ENCODE measurements around the gene TENM4.

DNA sequence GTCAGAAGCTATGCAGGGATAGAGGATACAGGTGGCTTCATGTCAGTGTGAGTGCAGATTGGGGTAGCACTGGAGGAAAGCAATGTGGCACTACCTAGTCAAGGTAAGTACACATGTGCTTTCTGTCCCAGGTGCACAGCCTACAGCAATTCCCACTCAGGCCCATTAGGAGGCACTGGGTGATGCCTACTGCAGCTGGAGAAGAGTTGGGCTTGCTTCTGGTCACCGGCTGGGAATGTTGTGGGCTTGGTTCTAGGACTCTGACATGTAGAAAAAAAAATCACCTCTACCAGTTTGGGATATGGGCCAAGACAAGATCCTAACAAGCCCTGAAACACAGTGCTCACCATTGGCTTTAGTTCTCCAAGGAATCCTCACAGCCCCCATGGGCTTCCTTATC is 69.7 kb downstream of the TENM4 start:
- TF ChIP-seq CHD4 (IDR thresholded peaks at IDR 0.05; ENCODE audit: borderline replicate concordance) (no peak), POLR2A (IDR thresholded peaks at IDR 0.05; ENCODE audit: low read length) (no peak), RCOR1 (IDR thresholded peaks at IDR 0.05; ENCODE audit: low read depth, low read length) (no peak)
- TF ChIP-seq, protein P1, sequence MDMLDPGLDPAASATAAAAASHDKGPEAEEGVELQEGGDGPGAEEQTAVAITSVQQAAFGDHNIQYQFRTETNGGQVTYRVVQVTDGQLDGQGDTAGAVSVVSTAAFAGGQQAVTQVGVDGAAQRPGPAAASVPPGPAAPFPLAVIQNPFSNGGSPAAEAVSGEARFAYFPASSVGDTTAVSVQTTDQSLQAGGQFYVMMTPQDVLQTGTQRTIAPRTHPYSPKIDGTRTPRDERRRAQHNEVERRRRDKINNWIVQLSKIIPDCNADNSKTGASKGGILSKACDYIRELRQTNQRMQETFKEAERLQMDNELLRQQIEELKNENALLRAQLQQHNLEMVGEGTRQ (IDR thresholded peaks at IDR 0.05): no peak
- TF ChIP-seq, protein P2, sequence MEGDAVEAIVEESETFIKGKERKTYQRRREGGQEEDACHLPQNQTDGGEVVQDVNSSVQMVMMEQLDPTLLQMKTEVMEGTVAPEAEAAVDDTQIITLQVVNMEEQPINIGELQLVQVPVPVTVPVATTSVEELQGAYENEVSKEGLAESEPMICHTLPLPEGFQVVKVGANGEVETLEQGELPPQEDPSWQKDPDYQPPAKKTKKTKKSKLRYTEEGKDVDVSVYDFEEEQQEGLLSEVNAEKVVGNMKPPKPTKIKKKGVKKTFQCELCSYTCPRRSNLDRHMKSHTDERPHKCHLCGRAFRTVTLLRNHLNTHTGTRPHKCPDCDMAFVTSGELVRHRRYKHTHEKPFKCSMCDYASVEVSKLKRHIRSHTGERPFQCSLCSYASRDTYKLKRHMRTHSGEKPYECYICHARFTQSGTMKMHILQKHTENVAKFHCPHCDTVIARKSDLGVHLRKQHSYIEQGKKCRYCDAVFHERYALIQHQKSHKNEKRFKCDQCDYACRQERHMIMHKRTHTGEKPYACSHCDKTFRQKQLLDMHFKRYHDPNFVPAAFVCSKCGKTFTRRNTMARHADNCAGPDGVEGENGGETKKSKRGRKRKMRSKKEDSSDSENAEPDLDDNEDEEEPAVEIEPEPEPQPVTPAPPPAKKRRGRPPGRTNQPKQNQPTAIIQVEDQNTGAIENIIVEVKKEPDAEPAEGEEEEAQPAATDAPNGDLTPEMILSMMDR (IDR thresholded peaks at IDR 0.05): no peak
- TF ChIP-seq, protein P3, sequence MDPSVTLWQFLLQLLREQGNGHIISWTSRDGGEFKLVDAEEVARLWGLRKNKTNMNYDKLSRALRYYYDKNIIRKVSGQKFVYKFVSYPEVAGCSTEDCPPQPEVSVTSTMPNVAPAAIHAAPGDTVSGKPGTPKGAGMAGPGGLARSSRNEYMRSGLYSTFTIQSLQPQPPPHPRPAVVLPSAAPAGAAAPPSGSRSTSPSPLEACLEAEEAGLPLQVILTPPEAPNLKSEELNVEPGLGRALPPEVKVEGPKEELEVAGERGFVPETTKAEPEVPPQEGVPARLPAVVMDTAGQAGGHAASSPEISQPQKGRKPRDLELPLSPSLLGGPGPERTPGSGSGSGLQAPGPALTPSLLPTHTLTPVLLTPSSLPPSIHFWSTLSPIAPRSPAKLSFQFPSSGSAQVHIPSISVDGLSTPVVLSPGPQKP (IDR thresholded peaks at IDR 0.05; ENCODE audit: low read depth, low read length): no peak
- TF ChIP-seq, protein P4, sequence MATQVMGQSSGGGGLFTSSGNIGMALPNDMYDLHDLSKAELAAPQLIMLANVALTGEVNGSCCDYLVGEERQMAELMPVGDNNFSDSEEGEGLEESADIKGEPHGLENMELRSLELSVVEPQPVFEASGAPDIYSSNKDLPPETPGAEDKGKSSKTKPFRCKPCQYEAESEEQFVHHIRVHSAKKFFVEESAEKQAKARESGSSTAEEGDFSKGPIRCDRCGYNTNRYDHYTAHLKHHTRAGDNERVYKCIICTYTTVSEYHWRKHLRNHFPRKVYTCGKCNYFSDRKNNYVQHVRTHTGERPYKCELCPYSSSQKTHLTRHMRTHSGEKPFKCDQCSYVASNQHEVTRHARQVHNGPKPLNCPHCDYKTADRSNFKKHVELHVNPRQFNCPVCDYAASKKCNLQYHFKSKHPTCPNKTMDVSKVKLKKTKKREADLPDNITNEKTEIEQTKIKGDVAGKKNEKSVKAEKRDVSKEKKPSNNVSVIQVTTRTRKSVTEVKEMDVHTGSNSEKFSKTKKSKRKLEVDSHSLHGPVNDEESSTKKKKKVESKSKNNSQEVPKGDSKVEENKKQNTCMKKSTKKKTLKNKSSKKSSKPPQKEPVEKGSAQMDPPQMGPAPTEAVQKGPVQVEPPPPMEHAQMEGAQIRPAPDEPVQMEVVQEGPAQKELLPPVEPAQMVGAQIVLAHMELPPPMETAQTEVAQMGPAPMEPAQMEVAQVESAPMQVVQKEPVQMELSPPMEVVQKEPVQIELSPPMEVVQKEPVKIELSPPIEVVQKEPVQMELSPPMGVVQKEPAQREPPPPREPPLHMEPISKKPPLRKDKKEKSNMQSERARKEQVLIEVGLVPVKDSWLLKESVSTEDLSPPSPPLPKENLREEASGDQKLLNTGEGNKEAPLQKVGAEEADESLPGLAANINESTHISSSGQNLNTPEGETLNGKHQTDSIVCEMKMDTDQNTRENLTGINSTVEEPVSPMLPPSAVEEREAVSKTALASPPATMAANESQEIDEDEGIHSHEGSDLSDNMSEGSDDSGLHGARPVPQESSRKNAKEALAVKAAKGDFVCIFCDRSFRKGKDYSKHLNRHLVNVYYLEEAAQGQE (IDR thresholded peaks at IDR 0.05): no peak
- TF ChIP-seq, protein P5, sequence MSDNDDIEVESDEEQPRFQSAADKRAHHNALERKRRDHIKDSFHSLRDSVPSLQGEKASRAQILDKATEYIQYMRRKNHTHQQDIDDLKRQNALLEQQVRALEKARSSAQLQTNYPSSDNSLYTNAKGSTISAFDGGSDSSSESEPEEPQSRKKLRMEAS (IDR thresholded peaks at IDR 0.05): no peak
